Body of pancreas (tissue), 4 donors: ENCODE data around the gene ZBTB46.
"Not testable (repeated sequence)": the region's sequence is repeated elsewhere in the genome, so short reads cannot be mapped to it uniquely, and the experiment has no call there.

Experiments
- POLR2A ChIP-seq, 3 donors: fragments of 450-650 bp; IDR thresholded peaks; one replicate each; pipeline ENCODE4 v1.6.1; 2016; ENCODE audit warnings: antibody characterized with exemption in 3 of 3, mild to moderate bottlenecking in 2 of 3
- TF ChIP-seq, protein P1 (sequence below), 7 experiments: fragments of 450-650 bp in 4 of 7; fragments of 200-600 bp in 3 of 7; sonication (generic) in 3 of 7; IDR thresholded peaks; one replicate each; pipeline ENCODE4 v1.5.1; 2016 to 2019; ENCODE audit warnings: antibody characterized with exemption in 7 of 7

DNA sequence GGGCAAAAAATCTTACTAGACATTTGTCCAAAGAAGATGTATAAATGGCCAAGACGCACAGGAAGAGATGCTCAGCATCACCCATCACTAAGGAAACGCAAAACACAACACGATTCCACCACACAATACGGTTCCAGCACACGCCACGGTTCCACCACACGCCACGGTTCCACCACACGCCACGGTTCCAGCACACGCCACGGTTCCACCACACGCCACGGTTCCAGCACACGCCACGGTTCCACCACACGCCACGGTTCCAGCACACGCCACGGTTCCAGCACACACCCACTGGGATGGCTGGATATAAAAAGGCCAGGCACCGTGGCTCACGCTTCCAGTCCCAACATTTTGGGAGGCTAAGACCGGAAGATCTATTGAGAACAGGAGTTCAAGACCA is 54.2 kb downstream of the ZBTB46 start:
- TF ChIP-seq, protein P1, sequence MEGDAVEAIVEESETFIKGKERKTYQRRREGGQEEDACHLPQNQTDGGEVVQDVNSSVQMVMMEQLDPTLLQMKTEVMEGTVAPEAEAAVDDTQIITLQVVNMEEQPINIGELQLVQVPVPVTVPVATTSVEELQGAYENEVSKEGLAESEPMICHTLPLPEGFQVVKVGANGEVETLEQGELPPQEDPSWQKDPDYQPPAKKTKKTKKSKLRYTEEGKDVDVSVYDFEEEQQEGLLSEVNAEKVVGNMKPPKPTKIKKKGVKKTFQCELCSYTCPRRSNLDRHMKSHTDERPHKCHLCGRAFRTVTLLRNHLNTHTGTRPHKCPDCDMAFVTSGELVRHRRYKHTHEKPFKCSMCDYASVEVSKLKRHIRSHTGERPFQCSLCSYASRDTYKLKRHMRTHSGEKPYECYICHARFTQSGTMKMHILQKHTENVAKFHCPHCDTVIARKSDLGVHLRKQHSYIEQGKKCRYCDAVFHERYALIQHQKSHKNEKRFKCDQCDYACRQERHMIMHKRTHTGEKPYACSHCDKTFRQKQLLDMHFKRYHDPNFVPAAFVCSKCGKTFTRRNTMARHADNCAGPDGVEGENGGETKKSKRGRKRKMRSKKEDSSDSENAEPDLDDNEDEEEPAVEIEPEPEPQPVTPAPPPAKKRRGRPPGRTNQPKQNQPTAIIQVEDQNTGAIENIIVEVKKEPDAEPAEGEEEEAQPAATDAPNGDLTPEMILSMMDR (IDR thresholded peaks at IDR 0.05), result not testable (repeated sequence)
- TF ChIP-seq POLR2A (IDR thresholded peaks at IDR 0.05), result not testable (repeated sequence)
